GM18526 (cell line): ENCODE measurements around the gene LANCL2.

Source experiments
- POLR2A ChIP-seq: IDR thresholded peaks from 3 replicates; pipeline ENCODE4 v1.6.1; 2011; ENCODE audit not compliant: insufficient read length; ENCODE audit errors: extremely low read depth

The LANCL2 gene

GRCh38 chr7:55348502-55348901 lies 16.6 kb upstream of the LANCL2 start:
- TF ChIP-seq POLR2A, result no peak

GRCh38 chr7:55349121-55349520 lies 16.0 kb upstream of the LANCL2 start:
- no peak for TF ChIP-seq POLR2A

GRCh38 chr7:55350281-55350680 lies 14.9 kb upstream of the LANCL2 start:
- no peak for TF ChIP-seq POLR2A

GRCh38 chr7:55351263-55351662 lies 13.9 kb upstream of the LANCL2 start:
- no peak for TF ChIP-seq POLR2A

GRCh38 chr7:55360486-55360885 lies 4.7 kb upstream of the LANCL2 start:
- TF ChIP-seq POLR2A, result no peak

GRCh38 chr7:55361560-55361959 lies 3.6 kb upstream of the LANCL2 start:
- TF ChIP-seq POLR2A, result no peak

- no peak for TF ChIP-seq POLR2A
These were observed 2.2 kb upstream of the LANCL2 start for GRCh38 chr7:55362927-55363326.

GRCh38 chr7:55363386-55364170 lies 1.6 kb upstream of the LANCL2 start:
- no peak for TF ChIP-seq POLR2A

GRCh38 chr7:55365675-55366460 lies 731 bp downstream of the LANCL2 start:
- TF ChIP-seq POLR2A, result peak; percentile 69

GRCh38 chr7:55366461-55367070 lies 1.4 kb downstream of the LANCL2 start:
- TF ChIP-seq POLR2A, result no peak

- no peak for TF ChIP-seq POLR2A
These were observed 2.2 kb downstream of the LANCL2 start for GRCh38 chr7:55367283-55367840.

- no peak for TF ChIP-seq POLR2A
These were observed 4.6 kb downstream of the LANCL2 start for GRCh38 chr7:55369427-55370400.

GRCh38 chr7:55374213-55374612 lies 9.1 kb downstream of the LANCL2 start:
- no peak for TF ChIP-seq POLR2A

- no peak for TF ChIP-seq POLR2A
These were observed 10.1 kb downstream of the LANCL2 start for GRCh38 chr7:55375237-55375636.

- TF ChIP-seq POLR2A, result no peak
These were observed 12.2 kb downstream of the LANCL2 start for GRCh38 chr7:55377162-55377817.

- no peak for TF ChIP-seq POLR2A
These were observed 14.1 kb downstream of the LANCL2 start for GRCh38 chr7:55379285-55379684.
